Raji (cell line): ENCODE measurements around the gene ZNF253.

Source experiments
- POLR2A ChIP-seq: IDR thresholded peaks from 2 replicates; pipeline ENCODE4 v1.6.1; 2011; ENCODE audit warnings: low read depth, low read length, control low read depth; ENCODE audit not compliant: insufficient read depth

The ZNF253 gene

DNA sequence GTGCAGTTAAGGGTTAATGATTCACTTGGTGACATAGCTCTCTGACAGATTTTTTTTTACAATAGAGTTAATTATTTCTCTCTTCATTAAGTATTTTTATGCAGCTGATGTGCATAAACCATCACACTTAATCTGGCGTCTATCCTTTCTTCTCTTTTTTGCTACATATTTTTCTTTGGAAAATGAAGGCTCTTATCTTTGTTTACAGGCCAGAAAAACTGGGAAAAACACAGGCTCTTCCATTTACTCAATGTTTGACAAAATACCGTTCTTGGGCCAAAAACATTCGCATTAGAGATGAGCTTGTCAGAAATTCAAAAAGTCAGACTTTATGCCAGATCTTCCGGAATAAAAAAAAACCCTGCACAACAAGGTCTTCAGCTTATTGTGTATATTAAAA is 12.0 kb downstream of the ZNF253 start:
- no peak for TF ChIP-seq POLR2A

DNA sequence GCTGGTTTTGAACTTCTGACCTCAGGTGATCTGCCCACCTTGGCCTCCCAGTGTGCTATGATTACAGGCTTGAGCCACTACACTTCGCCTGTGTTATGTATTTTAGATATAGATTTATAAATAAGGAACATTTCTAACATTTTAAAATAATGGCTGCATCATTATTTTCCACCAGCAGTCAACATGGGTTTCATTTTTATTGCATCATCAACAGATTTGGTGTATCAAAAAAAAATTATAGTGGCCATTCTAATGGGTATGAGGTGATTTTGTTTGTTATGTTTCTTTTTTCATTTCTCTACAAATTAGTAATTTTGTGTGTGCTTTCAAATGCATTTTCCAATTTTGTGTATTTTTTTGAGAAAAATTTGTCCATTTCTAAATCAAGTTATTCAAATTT is 18.9 kb downstream of the ZNF253 start:
- TF ChIP-seq POLR2A = no peak

DNA sequence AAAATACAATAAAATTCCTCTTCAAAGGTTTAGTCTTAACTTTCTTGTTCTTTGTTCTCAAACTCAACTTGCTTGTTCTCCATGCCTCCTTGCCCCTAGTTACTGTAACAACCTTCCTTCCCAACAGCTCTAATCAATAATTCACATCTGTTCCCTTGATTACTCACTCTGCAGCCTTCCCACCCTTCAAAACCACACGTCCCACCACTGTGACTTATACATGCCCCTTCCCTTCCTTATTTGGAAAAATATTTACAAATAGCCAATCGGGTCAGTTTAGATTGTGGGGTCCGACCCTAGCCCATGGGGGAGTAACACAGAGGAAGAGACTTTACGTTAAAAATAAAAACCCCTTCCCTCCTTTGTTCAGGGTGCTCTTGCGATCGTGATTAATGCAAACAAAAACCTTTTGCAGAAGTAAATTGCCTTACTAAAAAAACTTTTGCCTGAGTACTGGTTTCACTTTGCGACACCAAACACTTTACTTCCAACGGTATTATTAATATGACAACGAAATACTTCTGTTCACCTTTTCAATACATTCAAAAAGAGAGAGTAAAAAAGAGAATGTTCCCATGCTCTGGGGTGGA is 34.6 kb downstream of the ZNF253 start:
- no peak for TF ChIP-seq POLR2A

DNA sequence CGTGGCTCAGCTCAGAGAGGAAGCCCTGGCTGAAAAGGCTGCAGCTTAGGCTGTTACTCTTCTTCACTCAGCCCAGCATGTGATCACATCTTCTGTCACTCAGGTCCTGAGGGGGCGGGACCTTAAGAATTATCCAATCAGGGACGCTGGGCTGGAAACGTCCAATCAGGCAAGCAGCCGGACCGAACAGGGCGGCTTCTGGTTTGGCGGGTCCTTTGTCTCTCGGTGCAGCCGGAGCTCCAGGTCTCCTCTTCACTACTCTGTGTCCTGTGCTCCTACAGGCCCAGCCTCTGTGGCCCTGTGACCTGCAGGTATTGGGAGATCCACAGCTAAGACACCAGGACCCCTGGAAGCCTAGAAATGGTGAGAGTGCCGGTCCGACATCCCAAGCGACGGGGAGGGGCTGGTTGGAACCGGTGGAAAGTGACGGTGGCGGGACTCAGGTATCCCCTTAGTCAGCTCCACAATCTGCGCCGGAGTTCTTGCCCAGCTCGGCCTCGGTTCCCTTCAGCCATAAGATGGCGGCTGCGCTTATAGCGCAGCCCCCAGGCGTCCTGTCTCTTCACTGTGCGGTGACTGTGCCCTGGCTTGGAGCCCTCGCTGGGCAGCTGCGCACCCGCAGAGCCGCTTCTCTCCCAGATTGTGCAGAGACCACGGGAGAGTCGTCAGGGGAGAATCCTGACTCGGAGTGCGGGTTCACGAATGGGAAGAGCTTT is 35.2 kb downstream of the ZNF253 start, which contains the start of gene ZNF93:
TSS of gene ZNF93 (plus strand) at position 218 of the 716 bp plus-strand sequence. CDS start at position 361, 143 bp downstream.
- peak; percentile 69 for TF ChIP-seq POLR2A

DNA sequence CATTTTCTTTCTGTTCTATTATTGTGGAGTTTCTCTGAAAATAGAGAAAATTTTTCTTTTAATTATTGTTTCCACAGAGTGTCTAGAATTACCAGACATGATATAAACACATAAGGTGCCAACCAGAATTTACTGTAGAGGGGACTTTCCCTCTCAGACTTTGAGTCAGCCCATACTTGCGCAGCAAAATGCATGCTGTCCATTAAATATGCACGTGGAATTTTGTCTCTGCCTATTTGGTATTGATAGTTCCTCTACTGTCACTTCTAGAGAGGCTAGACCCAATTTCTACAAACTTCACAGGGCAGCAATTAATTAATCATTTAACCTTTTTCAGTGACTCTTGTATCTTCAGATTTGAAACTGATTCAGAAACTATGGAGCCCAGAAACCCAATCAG is 44.0 kb downstream of the ZNF253 start:
- no peak for TF ChIP-seq POLR2A

DNA sequence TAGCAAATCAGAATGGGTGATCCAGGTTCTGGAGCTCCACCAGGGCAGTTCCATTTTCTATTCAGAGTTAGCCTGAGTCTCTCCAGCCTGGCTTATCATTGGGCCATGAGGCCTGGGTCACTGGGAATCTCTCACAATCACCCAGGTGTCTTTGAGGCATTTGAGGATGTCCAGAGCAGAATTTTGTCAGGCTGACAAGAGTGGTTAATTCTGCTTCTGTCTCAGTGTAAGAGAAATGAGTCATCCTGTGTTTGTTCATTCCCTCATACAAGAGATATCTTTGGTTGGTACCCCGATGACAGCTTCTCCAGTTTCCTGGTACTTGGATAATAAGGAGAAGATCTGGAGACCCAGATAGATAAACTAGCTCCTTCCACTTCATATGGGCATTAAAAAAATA is 45.5 kb downstream of the ZNF253 start:
- TF ChIP-seq POLR2A = no peak

DNA sequence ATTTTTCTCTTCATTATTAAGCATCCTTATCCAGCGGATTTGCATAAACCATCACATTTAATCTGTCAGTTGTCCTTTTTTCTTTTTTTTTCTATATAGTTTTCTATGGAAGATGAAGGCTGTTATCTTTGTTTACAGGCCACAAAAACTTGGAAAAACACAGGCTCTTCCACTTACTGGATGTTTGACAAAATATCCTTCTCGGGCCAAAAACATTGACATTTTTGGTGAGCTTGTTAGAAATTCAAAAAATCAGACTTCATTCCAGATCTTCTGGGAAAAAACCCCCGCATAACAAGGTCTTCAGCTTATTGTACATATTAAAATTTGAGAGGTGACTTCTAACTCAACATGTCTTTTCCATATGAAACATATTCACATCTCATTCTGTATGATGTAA is 48.9 kb downstream of the ZNF253 start:
- no peak for TF ChIP-seq POLR2A

DNA sequence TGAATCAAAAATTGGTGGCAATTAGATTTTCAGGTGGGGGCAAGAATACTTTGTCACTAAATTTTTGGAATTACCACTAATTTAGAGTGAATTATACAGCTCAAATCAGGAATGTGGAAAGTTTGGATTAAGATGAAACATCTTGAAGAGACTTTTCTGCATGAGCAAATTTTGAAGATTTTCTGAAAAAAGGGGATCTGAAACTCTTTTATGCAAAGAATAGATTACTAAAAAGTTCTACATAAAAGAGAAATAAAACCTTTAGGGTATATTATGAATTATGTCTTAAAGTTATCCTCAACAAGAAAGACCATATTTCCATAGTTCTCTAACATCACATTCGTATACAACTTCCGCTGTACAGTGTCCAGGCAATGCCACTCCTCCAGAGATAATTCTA is 71.7 kb downstream of the ZNF253 start:
- TF ChIP-seq POLR2A = no peak

DNA sequence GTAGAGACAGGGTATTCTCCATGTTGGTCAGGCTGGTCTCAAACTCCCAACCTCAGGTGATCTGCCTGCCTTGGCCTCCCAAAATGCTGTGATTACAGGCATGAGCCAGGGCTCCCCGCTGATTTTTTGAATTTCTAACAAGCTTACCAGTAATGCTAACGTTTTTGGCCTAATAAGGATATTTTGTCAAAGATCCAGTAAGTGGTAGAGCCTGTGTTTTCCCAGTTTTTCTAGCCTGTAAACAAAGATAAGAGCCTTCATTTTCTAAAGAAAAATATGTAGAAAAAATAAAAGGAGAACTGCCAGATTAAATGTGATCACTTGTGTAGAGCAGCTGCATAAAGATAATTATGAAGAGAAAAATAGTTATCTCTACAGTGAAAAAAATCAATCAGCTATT is 72.8 kb downstream of the ZNF253 start:
- no peak for TF ChIP-seq POLR2A

DNA sequence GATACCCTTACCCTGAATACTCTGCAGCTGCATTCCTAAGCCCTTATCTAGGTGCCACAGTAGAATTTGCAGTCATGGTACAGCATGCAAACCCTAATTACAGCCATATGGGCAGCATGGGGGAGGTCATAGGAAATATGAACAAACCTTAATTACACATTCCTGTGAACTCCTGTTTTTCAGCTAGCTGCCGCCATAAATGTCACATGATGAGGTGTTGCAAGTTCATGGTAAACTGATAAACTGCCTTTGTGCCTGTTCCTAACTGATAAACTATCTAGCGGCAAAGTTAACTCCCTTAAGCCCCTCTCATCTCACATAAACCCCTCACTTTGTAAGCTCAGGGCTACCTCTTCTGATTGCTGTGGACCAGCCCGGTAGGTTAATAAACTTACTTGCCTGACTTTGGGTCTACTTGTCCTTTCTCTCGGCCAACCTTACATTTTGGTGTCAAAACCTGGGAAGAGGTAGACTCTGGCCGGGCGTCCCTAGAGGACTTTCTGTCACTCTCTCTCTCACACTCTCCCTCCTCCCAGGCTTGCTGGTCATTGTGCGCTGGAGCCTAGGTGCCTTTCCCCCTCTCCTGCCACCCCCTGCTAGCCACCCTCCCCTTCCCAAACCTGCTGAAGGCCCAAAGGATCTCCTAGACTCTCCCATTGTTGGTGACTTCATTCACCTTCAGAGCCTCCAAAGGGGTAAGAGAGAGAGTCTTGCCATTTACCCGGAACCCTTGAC is 78.3 kb downstream of the ZNF253 start:
- no peak for TF ChIP-seq POLR2A
